Spinal cord (tissue), 10 donors: ENCODE measurements around the gene AGPAT4. TPM values are rescaled to one million over a fixed set of nuclear protein-coding genes. Genes with fewer than 3 reads are reported as not detected.
"Not testable (repeated sequence)": the region's sequence is repeated elsewhere in the genome, so short reads cannot be mapped to it uniquely, and the experiment has no call there.

Experiments used
- DNase-seq, 6 donors: peaks; one replicate each; pipeline versions ENCODE4 v3.0.0 to v3.0.0-alpha.2; 2013 to 2015; ENCODE audit warnings: low spot score in 6 of 6, low read depth in 4 of 6
- H3K27ac ChIP-seq: one replicate; pipeline ENCODE4 v1.5.1; 2013; ENCODE audit warnings: low read depth, low read length, control low read depth
- H3K27me3 ChIP-seq: one replicate; pipeline ENCODE4 v1.6.1; 2013; ENCODE audit warnings: low read length; ENCODE audit not compliant: control insufficient read depth, insufficient read depth
- H3K36me3 ChIP-seq: one replicate; pipeline ENCODE4 v1.6.1; 2013; ENCODE audit warnings: low read length; ENCODE audit not compliant: control insufficient read depth, insufficient read depth
- H3K4me1 ChIP-seq: one replicate; pipeline ENCODE4 v1.6.1; 2013; ENCODE audit warnings: low read length; ENCODE audit not compliant: control insufficient read depth, insufficient read depth
- H3K4me3 ChIP-seq: one replicate; pipeline ENCODE4 v1.5.1; 2013; ENCODE audit warnings: low read depth, low read length, control low read depth
- H3K9me3 ChIP-seq: one replicate; pipeline ENCODE4 v1.6.1; 2013; ENCODE audit warnings: low read length; ENCODE audit not compliant: control insufficient read depth, insufficient read depth
- WGBS: methylation state at CpG from one replicate; pipeline ENCODE4 v1.1.5; 2013; ENCODE audit warnings: missing lambda C conversion rate; ENCODE audit not compliant: insufficient coverage; 5-methylcytosine and 5-hydroxymethylcytosine counted together
- polyA plus RNA-seq, 2 donors: library from polyadenylated mRNA; unstranded; fragments of 120-200 nt; gene quantifications; one replicate each; pipeline ENCODE4 v1.2.1, GENCODE V29; 2013; ENCODE audit not compliant: insufficient read length in 2 of 2
- total RNA-seq, 2 donors: library from RNA; depleted of rRNA in 1 of 2; stranded (reverse); fragments of 120-200 nt in 1 of 2; fragments of >200 nt in 1 of 2; gene quantifications; one replicate each; pipeline versions ENCODE4 v1.2.3 to v1.2.4, GENCODE V29; 2013 to 2014
- donor health status: healthy.

AGPAT4 gene
- total and polyA plus RNA-seq, 4 donors, result 25.6 to 51.1 (median 40.0) TPM

DNA sequence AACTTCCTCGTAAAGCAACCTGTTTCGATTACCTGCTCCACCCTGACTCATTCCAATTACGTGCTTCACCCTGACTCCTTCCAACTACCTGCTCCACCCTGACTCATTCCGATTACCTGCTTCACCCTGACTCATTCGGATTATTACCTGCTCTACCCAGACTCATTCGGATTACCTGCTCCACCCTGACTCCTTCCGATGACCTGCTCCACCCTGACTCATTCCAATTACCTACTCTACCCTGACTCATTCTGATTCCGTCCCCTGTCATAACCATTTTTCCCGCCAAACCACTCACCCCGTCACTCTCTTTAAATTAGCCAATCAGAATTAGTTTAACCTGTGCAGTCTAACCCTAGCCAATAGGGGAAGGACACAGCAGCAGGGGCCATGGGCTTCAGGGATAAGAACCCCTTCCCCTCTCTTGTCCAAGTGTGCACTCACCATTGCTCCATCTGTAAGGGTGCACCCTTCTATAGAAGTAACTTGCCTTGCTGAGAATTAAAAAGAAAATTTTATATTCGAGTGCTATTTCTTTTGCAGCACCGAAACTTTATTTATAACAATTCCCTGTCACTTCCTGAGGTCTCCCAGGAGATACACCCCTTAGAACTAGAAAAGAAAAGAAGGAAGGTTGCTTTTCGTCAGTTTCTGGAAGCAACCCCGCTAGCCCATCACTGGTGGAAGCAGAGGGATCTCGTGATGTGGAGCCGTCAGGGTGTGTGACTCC, 48.7 kb downstream of the AGPAT4 start:
- Histone ChIP-seq H3K36me3 (peaks cover 11% of the 10 kb centered on the region), H3K4me1 (peaks cover 38% of the 10 kb centered on the region)
- DNase-seq, H3K27ac ChIP-seq, H3K27me3 ChIP-seq, H3K9me3 ChIP-seq, H3K4me3 ChIP-seq: not testable (repeated sequence)
- 92% methylated on average over 11 of the region's 16 CpGs for WGBS

DNA sequence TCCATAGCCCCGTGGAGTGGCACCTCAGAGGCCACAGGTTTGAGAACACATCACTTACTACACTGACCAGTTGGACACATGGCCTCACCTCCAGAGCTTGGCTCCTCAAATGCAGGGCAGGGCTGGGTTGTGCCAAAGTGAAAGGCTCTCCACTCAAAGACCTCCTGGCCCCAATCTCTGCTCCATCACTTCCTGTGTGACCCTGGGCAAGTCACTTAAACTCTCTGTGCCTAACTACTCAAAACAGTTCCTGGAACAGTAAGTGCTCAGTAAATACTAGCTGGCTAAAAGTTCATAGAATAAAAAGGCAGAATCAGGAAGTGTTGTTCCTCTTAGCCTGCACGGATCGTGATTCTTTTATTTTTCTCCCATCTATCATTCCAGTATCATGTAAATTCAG, 50.2 kb downstream of the AGPAT4 start:
- no peak overlapping the region for H3K4me3 ChIP-seq
- peaks cover 29% of the 10 kb centered on the region for H3K4me1 ChIP-seq
- peaks cover 11% of the 10 kb centered on the region for H3K36me3 ChIP-seq
- DNase-seq, result no peak
- whole genome bisulfite sequencing, result 81% methylated on average over 1 of the region's 3 CpGs
- H3K9me3 ChIP-seq, result no peaks in the 10 kb centered on the region
- no peaks in the 10 kb centered on the region for H3K27me3 ChIP-seq
- no peak overlapping the region for H3K27ac ChIP-seq

DNA sequence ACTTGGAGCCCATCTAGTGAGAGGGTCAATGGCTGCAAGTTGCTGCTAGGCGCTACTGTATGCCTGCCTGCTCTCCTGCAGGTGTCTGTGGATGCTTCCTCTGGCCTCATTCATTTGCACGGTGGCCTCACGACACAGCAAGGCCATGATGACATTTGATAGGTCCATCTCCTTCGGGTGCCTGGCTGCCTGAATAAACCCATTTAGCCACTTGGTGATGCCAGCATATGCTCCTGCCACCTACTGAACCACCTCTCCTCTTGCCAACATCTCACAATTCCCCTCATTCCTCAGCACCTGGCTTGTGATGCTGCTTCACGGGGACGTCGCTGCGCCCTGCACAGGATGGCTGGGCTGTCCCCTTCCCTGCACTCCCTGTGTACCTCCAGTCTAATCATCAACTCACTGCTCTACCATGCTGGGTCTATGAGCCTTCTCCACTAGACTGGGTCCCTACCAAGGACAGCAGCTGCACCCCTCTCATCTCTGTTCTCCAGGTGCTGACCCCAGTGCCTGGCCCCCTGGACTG, 51.1 kb downstream of the AGPAT4 start:
- no peak overlapping the region for H3K4me3 ChIP-seq
- peaks cover 11% of the 10 kb centered on the region for H3K36me3 ChIP-seq
- H3K9me3 ChIP-seq, result no peaks in the 10 kb centered on the region
- H3K27me3 ChIP-seq, result no peaks in the 10 kb centered on the region
- no peak for DNase-seq
- H3K4me1 ChIP-seq, result peaks cover 21% of the 10 kb centered on the region
- 88% methylated on average over 8 of the region's 8 CpGs for WGBS
- no peak overlapping the region for H3K27ac ChIP-seq

DNA sequence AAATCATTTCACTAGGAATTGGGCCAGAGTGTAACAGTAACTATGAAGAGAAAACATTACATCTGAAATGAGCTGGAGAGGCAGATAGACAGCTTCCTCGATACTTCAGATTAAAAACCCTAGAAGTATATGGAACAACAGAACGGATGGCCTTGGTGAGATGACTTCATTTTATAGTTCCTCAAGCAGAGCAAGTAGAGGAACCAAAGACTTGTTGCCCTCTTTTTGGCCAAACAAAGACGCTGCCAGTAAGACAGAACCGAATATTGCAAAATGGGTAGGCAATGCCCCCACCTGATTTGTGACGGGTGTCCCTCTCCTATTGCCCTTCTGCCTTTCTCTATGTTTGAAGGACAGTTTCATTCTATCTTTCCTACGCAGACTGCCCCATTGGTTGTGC, 53.5 kb downstream of the AGPAT4 start:
- peaks cover 17% of the 10 kb centered on the region for H3K36me3 ChIP-seq
- DNase-seq, result no peak
- H3K27ac ChIP-seq, result no peak overlapping the region
- H3K27me3 ChIP-seq, result no peaks in the 10 kb centered on the region
- 93% methylated on average over 4 of the region's 6 CpGs for WGBS
- H3K9me3 ChIP-seq, result no peaks in the 10 kb centered on the region
- H3K4me3 ChIP-seq, result no peak overlapping the region
- peaks cover under 1% of the 10 kb centered on the region for H3K4me1 ChIP-seq

DNA sequence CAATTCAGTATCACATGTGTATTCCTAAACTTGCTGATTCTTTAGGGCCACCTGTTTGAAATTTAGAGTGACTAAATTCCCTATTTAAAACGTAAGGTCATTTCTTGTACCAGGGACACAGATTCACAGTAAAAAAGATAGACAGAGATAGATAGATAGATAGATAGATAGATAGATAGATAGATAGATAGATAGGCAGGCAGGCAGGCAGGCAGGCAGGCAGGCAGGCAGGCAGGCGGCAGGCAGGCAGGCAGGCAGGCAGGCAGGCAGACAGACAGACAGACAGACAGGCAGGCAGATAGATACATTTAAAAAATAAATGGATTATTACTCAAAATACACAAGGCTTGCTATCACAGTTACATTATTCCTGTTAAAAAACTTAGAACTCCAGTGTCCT, 54.2 kb downstream of the AGPAT4 start:
- Histone ChIP-seq H3K4me1 (no peaks in the 10 kb centered on the region), H3K4me3 (no peak overlapping the region), H3K36me3 (peaks cover 17% of the 10 kb centered on the region), H3K9me3 (no peaks in the 10 kb centered on the region), H3K27me3 (no peaks in the 10 kb centered on the region), H3K27ac (no peak overlapping the region)
- no peak for DNase-seq
- no CpG with 5 or more reads among the region's 2 CpGs for WGBS

DNA sequence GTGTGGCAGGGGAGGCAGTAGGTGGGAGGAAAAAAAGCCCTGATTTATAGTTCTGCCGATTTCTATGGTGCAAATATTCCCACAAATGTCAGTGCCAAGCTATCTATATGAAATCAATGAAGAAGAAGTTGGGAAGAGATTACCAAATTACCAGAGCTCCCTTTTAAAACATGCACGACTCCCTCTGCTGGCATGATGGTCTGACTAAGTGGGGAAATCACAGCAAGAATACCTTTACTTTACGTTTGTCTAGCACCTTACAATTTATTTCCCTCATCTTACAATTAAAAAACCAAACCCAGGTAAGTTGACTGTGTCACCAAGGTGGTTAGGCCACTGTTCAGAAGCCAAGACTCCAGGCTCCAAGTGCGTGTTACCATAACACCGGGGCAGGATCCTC, 55.6 kb downstream of the AGPAT4 start:
- no peaks in the 10 kb centered on the region for H3K4me1 ChIP-seq
- H3K27me3 ChIP-seq, result no peaks in the 10 kb centered on the region
- no peak overlapping the region for H3K27ac ChIP-seq
- H3K4me3 ChIP-seq, result no peak overlapping the region
- 100% methylated on average over 1 of the region's 5 CpGs for WGBS
- H3K9me3 ChIP-seq, result no peaks in the 10 kb centered on the region
- no peak for DNase-seq
- peaks cover 17% of the 10 kb centered on the region for H3K36me3 ChIP-seq

DNA sequence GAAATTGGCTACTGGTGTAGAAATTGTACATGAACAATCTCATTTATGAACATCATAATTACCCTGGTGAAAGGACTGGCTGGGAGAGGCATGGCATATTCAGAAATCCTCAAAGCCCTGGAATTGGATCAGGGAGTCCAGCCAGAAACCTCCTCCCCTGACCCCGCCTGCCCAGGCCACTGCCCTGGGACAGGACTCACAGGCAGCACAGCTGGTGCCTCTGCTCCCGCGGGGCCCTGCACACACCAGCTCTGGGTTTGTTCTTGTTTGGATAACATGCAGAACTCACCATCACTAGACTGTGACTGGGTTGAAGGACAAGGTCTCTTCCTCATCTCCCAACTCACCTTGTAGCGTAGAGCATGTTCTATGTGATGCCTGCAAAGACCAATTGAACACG, 56.2 kb downstream of the AGPAT4 start:
- Histone ChIP-seq H3K27ac (no peak overlapping the region), H3K36me3 (peaks cover 13% of the 10 kb centered on the region), H3K27me3 (no peaks in the 10 kb centered on the region), H3K9me3 (no peaks in the 10 kb centered on the region), H3K4me3 (no peak overlapping the region), H3K4me1 (no peaks in the 10 kb centered on the region)
- WGBS, result 100% methylated on average over 4 of the region's 5 CpGs
- DNase-seq, result no peak

DNA sequence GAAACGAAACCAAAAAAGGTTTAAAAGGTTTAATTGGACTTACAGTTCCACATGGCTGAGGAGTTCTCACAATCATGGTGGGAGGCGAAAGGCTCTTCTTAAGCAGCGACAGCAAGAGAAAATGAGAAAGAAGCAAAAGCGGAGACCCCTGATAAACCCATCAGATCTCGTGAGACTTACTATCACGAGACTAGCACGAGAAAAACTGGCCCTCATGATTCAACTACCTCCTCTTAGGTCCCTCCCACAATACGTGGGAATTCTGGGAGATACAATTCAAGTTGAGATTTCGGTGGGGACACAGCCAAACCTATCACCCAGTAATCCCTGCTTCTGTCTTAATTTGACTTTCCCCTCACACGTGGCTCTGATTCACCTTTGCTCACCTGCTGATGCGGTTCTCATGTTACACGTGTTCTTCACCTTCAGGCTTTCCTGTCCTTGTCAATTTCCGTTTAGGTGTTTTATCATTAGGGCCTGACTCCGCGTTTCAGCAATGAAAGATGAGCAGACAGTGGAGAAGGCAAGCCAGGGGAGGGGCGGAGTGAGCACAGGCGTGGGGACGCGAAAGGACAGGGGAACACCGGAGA, 57.1 kb downstream of the AGPAT4 start:
- H3K27ac ChIP-seq, result no peak overlapping the region
- H3K36me3 ChIP-seq, result peaks cover 13% of the 10 kb centered on the region
- no peaks in the 10 kb centered on the region for H3K4me1 ChIP-seq
- no peak overlapping the region for H3K4me3 ChIP-seq
- no peak for DNase-seq
- 97% methylated on average over 19 of the region's 20 CpGs for WGBS
- no peaks in the 10 kb centered on the region for H3K9me3 ChIP-seq
- H3K27me3 ChIP-seq, result no peaks in the 10 kb centered on the region

DNA sequence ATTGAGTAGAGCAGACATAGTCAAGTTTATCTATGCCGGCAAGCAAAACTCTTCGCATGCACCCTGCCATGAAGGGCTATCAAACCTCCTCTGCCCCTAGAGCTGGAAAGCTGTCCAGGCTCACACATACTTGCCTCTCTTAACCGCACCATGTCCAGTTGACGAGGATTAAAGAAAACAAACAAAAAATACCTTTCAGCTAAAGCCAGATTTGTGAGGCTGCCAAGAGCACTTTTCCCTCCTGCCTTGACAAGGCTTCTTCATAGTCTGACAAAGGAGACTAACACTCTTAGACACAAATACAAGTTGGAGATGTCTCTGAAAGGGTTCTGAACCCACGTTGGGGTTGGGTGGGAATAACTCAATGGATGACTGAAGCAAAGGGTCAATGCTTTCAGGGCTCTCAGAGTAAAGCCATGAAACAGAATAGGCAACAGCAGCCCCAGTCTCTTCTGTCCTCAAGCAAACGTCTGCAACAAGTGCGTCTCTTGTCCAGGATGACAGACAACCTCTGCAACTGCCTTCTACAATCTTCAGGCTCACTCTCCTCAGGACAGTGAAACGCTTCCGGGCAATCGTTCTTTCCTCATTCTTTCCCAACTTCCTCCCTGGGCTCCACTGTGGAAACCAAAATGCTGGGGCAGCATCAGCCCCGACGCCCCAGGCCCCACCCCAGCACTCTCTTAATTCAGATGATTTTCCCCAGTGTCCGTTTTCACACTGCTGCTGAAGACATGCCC, 57.8 kb downstream of the AGPAT4 start:
- Histone ChIP-seq H3K27me3 (no peaks in the 10 kb centered on the region), H3K4me1 (no peaks in the 10 kb centered on the region), H3K9me3 (no peaks in the 10 kb centered on the region), H3K27ac (no peak overlapping the region), H3K36me3 (peaks cover 12% of the 10 kb centered on the region), H3K4me3 (no peak overlapping the region)
- 87% methylated on average over 12 of the region's 13 CpGs for WGBS
- DNase-seq, result no peak
